ENCODE results near the gene ERF.

GRCh38 chr19:42241279-42241678 is 13.6 kb downstream of the ERF start:
- TF ChIP-seq, protein P1, sequence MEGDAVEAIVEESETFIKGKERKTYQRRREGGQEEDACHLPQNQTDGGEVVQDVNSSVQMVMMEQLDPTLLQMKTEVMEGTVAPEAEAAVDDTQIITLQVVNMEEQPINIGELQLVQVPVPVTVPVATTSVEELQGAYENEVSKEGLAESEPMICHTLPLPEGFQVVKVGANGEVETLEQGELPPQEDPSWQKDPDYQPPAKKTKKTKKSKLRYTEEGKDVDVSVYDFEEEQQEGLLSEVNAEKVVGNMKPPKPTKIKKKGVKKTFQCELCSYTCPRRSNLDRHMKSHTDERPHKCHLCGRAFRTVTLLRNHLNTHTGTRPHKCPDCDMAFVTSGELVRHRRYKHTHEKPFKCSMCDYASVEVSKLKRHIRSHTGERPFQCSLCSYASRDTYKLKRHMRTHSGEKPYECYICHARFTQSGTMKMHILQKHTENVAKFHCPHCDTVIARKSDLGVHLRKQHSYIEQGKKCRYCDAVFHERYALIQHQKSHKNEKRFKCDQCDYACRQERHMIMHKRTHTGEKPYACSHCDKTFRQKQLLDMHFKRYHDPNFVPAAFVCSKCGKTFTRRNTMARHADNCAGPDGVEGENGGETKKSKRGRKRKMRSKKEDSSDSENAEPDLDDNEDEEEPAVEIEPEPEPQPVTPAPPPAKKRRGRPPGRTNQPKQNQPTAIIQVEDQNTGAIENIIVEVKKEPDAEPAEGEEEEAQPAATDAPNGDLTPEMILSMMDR (conservative IDR thresholded peaks at IDR 0.05; ENCODE audit: low read length): no peak
- TF ChIP-seq EZH2phosphoT487 (IDR thresholded peaks at IDR 0.05; ENCODE audit: borderline replicate concordance, low read depth, low read length): no peak
